HEK293T (cell line): ENCODE results near the gene RGS1.

ENCODE experiments used
- CTCF ChIA-PET: fragments of 350-600 bp; formaldehyde crosslinking; extraction: SDS; loops from one replicate; lab custom pipeline; 2021; ENCODE audit warnings: antibody characterized with exemption, inconsistent platforms; lab: Yijun Ruan, JAX
- POLR2A ChIA-PET: fragments of 350-600 bp; formaldehyde crosslinking; extraction: SDS; loops from one replicate; lab custom pipeline; 2020; ENCODE audit warnings: antibody characterized with exemption, inconsistent platforms; lab: Yijun Ruan, JAX
- DNase-seq: peaks from one replicate; pipeline ENCODE4 v3.0.0; 2012; ENCODE audit warnings: mixed read lengths; ENCODE audit errors: extremely low spot score
- ARNT ChIP-seq: fragments of 450-650 bp; IDR thresholded peaks from 2 replicates; pipeline ENCODE4 v1.6.1; 2017; ENCODE audit warnings: mild to moderate bottlenecking
- BHLHE40 ChIP-seq: fragments of 450-650 bp; IDR thresholded peaks from 2 replicates; pipeline ENCODE4 v1.6.1; 2016; ENCODE audit warnings: mild to moderate bottlenecking, moderate library complexity, borderline replicate concordance
- CTBP1 ChIP-seq: fragments of 450-650 bp; IDR thresholded peaks from 2 replicates; pipeline ENCODE4 v1.6.1; 2016; ENCODE audit warnings: borderline replicate concordance
- ELF4 ChIP-seq: fragments of 450-650 bp; IDR thresholded peaks from 2 replicates; pipeline ENCODE4 v1.6.1; 2017; ENCODE audit warnings: antibody characterized with exemption
- FOXA1 ChIP-seq: fragments of 450-650 bp; IDR thresholded peaks from 2 replicates; pipeline ENCODE4 v1.6.1; 2016; ENCODE audit warnings: mild to moderate bottlenecking
- FOXK2 ChIP-seq: fragments of 450-650 bp; IDR thresholded peaks from 2 replicates; pipeline ENCODE4 v1.6.1; 2016; ENCODE audit warnings: mild to moderate bottlenecking
- FOXM1 ChIP-seq: fragments of 450-650 bp; IDR thresholded peaks from 2 replicates; pipeline ENCODE4 v1.6.1; 2017; ENCODE audit warnings: mild to moderate bottlenecking, borderline replicate concordance
- HDGF ChIP-seq: fragments of 450-650 bp; IDR thresholded peaks from 2 replicates; pipeline ENCODE4 v1.6.1; 2017; ENCODE audit warnings: antibody characterized with exemption, borderline replicate concordance
- L3MBTL2 ChIP-seq: fragments of 450-650 bp; conservative IDR thresholded peaks from 2 replicates; pipeline ENCODE4 v1.6.1; 2016; ENCODE audit warnings: mild to moderate bottlenecking
- LEF1 ChIP-seq: fragments of 450-650 bp; IDR thresholded peaks from 2 replicates; pipeline ENCODE4 v1.6.1; 2017; ENCODE audit warnings: mild to moderate bottlenecking, borderline replicate concordance
- NFRKB ChIP-seq: fragments of 450-650 bp; IDR thresholded peaks from 2 replicates; pipeline ENCODE4 v1.6.1; 2016; ENCODE audit warnings: mild to moderate bottlenecking, moderate library complexity
- SP1 ChIP-seq: fragments of 450-650 bp; IDR thresholded peaks from 2 replicates; pipeline ENCODE4 v1.6.1; 2017
- SUZ12 ChIP-seq: fragments of 450-650 bp; IDR thresholded peaks from 2 replicates; pipeline ENCODE4 v1.6.1; 2016; ENCODE audit warnings: mild to moderate bottlenecking
- TARDBP ChIP-seq: fragments of 450-650 bp; IDR thresholded peaks from 2 replicates; pipeline ENCODE4 v1.6.1; 2016
- ZNF384 ChIP-seq: fragments of 450-650 bp; IDR thresholded peaks from 2 replicates; pipeline ENCODE4 v1.6.1; 2016
- TF ChIP-seq, protein P1 (sequence below): fragments of 450-650 bp; IDR thresholded peaks from 2 replicates; pipeline ENCODE4 v1.6.1; 2016

RGS1 gene

DNA sequence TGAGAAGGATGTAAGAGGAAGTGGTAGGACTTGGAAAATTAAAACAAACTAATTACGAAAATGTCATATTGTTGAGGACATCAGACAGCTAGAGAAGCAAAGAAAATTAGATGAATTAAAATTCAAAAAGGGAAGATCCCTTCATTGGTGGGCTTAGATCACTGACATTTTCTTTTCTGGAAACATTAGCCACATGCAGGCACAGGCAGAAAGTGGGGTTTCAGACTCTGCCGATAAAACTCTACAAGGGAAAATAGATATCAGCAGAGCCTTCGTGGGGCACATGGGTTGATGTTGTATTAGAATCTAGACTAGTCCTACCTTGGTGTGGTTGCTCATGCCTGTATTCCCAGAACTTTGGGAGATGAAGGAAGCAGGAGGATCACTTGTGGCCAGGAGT lies 12.4 kb upstream of the RGS1 start:
- ChIA-PET CTCF (no interaction called here), POLR2A (no interaction called here)
- DNase-seq = no peak
- no peak for TF ChIP-seq TARDBP
- no peak for TF ChIP-seq L3MBTL2
- TF ChIP-seq CTBP1 = no peak
- TF ChIP-seq NFRKB = no peak
- TF ChIP-seq FOXA1 = no peak
- TF ChIP-seq BHLHE40 = no peak
- no peak for TF ChIP-seq SP1
- TF ChIP-seq ZNF384 = no peak
- no peak for TF ChIP-seq SUZ12
- TF ChIP-seq FOXM1 = no peak
- no peak for TF ChIP-seq ARNT

DNA sequence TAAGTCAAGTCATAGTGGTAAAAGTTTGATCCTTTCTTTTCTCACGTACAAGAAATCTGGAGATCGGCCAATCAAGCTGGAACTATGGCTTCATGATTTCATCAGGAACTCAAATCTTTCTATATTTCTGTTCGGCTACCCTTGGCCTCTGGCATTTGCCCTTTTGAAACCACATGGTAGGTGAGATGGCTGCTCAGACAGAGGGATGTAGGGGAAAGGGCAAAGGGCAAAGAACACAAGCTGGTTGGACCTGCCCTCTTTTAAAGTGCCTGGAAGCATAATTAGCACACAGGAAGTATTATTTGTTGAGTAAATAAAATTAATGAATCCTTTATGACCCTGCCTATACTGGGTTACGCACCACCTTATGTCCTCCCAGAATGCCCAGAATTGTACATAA lies 11.5 kb upstream of the RGS1 start:
- ChIA-PET POLR2A (no interaction called here), CTCF (no interaction called here)
- no peak for TF ChIP-seq L3MBTL2
- no peak for TF ChIP-seq SUZ12
- no peak for TF ChIP-seq ELF4
- TF ChIP-seq FOXM1 = no peak
- TF ChIP-seq CTBP1 = no peak
- TF ChIP-seq, protein P1, sequence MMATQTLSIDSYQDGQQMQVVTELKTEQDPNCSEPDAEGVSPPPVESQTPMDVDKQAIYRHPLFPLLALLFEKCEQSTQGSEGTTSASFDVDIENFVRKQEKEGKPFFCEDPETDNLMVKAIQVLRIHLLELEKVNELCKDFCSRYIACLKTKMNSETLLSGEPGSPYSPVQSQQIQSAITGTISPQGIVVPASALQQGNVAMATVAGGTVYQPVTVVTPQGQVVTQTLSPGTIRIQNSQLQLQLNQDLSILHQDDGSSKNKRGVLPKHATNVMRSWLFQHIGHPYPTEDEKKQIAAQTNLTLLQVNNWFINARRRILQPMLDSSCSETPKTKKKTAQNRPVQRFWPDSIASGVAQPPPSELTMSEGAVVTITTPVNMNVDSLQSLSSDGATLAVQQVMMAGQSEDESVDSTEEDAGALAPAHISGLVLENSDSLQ = no peak
- no peak for TF ChIP-seq SP1
- TF ChIP-seq LEF1 = no peak
- TF ChIP-seq ARNT = no peak
- no peak for TF ChIP-seq BHLHE40
- TF ChIP-seq HDGF = no peak
- no peak for TF ChIP-seq FOXA1
- TF ChIP-seq TARDBP = no peak
- no peak for TF ChIP-seq FOXK2
- TF ChIP-seq NFRKB = no peak
- no peak for TF ChIP-seq ZNF384
- DNase-seq = no peak

DNA sequence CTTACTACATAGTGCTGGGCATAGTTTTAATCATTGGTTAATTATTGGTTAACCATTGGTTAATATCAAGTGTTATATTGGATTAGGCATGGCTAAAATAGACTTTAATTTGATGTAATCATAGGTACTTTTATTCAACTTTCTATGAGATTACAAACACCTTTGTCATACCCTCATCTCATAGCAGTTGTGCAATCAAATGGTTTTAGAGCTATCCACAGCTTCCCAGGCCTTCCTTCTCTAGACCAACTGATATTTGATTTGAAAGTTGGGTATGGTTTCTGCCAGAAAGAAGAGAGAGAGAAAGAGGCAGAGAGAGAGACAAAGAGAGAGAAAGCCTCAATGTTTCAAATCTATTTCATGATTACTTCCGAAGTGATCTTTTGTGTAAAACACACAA lies 9.6 kb upstream of the RGS1 start:
- DNase-seq = no peak
- POLR2A ChIA-PET = no interaction called here

DNA sequence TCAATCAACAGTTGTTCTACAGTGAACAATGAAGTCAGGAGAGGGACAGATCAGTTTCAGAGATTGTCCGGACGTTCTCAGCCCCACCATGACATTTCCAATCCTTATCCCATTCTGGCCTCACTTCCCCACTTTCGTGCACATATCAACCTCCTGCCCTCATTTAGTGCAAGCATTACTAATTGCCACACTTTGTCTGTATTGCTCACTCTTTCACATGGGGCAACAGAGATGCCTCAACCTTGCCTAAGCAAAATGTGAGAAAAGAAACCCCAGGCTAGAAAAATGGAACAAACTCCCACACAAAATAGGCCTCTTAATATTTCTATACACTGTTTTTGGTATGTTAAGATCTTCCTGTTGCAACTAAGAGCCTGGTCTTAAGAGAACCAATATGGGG lies 8.9 kb upstream of the RGS1 start:
- POLR2A ChIA-PET = no interaction called here
- TF ChIP-seq, protein P1 = no peak
- TF ChIP-seq ARNT (no peak), FOXA1 (no peak), FOXM1 (no peak), TARDBP (no peak), FOXK2 (no peak), L3MBTL2 (no peak), BHLHE40 (no peak), CTBP1 (no peak), SUZ12 (no peak), SP1 (no peak), HDGF (no peak), ZNF384 (no peak), NFRKB (no peak), ELF4 (no peak), LEF1 (no peak)
- CTCF ChIA-PET = no interaction called here
- no peak for DNase-seq

More for the DNA sequence above, 9.6 kb upstream of the RGS1 start:
- CTCF ChIA-PET = no interaction called here
- no peak for TF ChIP-seq FOXK2
- no peak for TF ChIP-seq ZNF384
- TF ChIP-seq CTBP1 = no peak
- TF ChIP-seq ELF4 = no peak
- no peak for TF ChIP-seq ARNT
- no peak for TF ChIP-seq FOXA1
- no peak for TF ChIP-seq L3MBTL2
- no peak for TF ChIP-seq HDGF
- no peak for TF ChIP-seq FOXM1
- no peak for TF ChIP-seq TARDBP
- TF ChIP-seq NFRKB = no peak
- no peak for TF ChIP-seq SUZ12
- no peak for TF ChIP-seq LEF1

DNA sequence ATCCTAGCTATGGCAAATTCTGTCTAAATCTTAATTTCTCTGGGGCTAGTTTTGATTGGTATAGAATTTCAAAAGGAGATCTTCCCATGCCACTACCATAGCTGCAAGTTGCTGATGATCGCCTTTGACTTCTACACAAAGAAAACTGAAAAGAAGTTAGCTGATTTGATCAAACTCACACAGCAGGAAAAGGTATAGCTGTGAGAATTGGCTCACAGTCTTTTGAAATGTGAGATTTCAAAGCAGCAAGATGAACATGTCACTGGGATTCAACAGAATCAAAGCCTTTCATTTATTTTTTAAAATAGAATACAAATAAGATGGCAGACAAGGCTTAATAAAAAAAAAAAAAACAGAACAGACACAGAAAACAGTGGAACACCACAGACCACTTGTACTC lies 7.5 kb upstream of the RGS1 start:
- CTCF ChIA-PET = no interaction called here

DNA sequence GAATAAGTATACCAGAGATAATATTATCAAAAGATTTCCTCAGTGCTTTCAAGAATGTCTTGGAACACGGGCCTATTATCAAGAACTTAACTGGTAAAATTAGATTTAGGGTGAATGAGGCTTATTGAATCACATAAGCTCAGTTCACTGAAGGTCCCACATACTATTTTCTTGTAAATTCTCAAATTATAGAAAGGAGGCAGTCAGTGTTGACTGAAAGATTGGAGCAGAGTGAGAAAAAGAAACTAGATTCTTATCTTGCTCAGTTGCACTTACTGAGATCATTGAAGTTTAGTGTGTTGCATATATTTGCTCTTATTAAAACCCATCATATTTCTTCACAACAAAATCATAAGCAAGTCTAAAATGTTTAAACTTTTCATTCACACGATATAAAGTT lies 3.9 kb upstream of the RGS1 start:
- POLR2A ChIA-PET = no interaction called here
- DNase-seq = no peak
- CTCF ChIA-PET = no interaction called here

More for the DNA sequence above, 7.5 kb upstream of the RGS1 start:
- TF ChIP-seq L3MBTL2 (no peak), CTBP1 (no peak), BHLHE40 (no peak), SUZ12 (no peak), LEF1 (no peak), ELF4 (no peak), FOXM1 (no peak), NFRKB (no peak), ZNF384 (no peak), ARNT (no peak)
- POLR2A ChIA-PET = no interaction called here
- no peak for DNase-seq

DNA sequence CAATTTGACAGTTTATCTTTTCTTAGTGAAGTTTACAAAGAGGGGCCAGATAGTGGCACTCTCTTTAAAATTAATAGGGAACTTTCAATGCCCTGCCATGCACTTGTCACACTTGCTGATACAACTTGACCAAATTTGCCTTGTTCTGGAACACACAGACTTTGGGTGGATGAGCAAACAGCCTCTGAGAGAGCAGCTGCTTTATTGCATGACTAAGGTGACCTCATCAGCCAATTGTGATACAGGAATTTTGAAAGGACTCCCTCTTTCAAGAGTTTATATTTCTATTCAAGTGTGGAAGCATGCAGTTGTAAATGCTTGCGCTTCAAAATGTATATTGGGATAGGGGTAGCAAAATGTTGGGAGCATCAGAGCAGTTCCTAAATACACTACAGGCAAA lies 2.1 kb upstream of the RGS1 start:
- ChIA-PET CTCF (no interaction called here), POLR2A (no interaction called here)
- no peak for DNase-seq
- TF ChIP-seq FOXK2 = no peak
- TF ChIP-seq SP1 = no peak
- TF ChIP-seq HDGF = no peak
- TF ChIP-seq ELF4 = no peak
- no peak for TF ChIP-seq NFRKB
- no peak for TF ChIP-seq LEF1
- TF ChIP-seq SUZ12 = no peak
- TF ChIP-seq FOXM1 = no peak
- no peak for TF ChIP-seq ZNF384
- no peak for TF ChIP-seq TARDBP
- TF ChIP-seq, protein P1 = no peak
- TF ChIP-seq BHLHE40 = no peak
- no peak for TF ChIP-seq L3MBTL2

More for the DNA sequence above, 3.9 kb upstream of the RGS1 start:
- TF ChIP-seq FOXA1 (no peak), TARDBP (no peak), FOXK2 (no peak), ARNT (no peak), LEF1 (no peak), L3MBTL2 (no peak)
